ENCODE data around the gene NOTCH3.

- TF ChIP-seq PAX5 (IDR thresholded peaks at IDR 0.05; ENCODE audit: insufficient read depth, low read length, severe bottlenecking): no peak
- TF ChIP-seq POLR2AphosphoS5 (IDR thresholded peaks at IDR 0.05; ENCODE audit: low read depth, low read length): no peak
Measured at GRCh38 chr19:15244106-15244803, 43.5 kb upstream of the NOTCH3 start.

Data from GM12891 (cell line).